ENCODE measurements around the gene TAF5L. TPM values are rescaled to one million over a fixed set of nuclear protein-coding genes. Genes with fewer than 3 reads are reported as not detected.

TAF5L gene
- total and polyA plus RNA-seq, 9 donors: 7.6 to 19.8 (median 12.5) TPM

GRCh38 chr1:229585338-229585737 lies 40.6 kb downstream of the TAF5L start:
- no peak for DNase-seq
- 58 to 70% (median 58%) methylated on average over 2 of the region's 2 CpGs for WGBS, 3 donors
- intact Hi-C loops (cut with DNase I): no loop called here
- H3K9me3 ChIP-seq: no peaks in the 10 kb centered on the region
- H3K4me1 ChIP-seq (ENCODE audit: insufficient read depth): peaks cover 2% of the 10 kb centered on the region
- H3K27me3 ChIP-seq: no peaks in the 10 kb centered on the region
- H3K4me3 ChIP-seq: no peak overlapping the region
- no peak for TF ChIP-seq CTCF (IDR thresholded peaks at IDR 0.05)
- no peak for TF ChIP-seq EP300 (IDR thresholded peaks at IDR 0.05)
- TF ChIP-seq POLR2A (IDR thresholded peaks at IDR 0.05): no peak
- no peaks in the 10 kb centered on the region for H3K36me3 ChIP-seq
- H3K27ac ChIP-seq: no peak overlapping the region

- Histone ChIP-seq H3K4me3 (no peak overlapping the region), H3K27me3 (no peaks in the 10 kb centered on the region), H3K9me3 (no peaks in the 10 kb centered on the region), H3K4me1 (ENCODE audit: insufficient read depth) (peaks cover 6% of the 10 kb centered on the region), H3K27ac (no peak overlapping the region), H3K36me3 (no peaks in the 10 kb centered on the region)
- 94 to 97% (median 96%) methylated on average over 4 of the region's 4 CpGs for WGBS, 3 donors
- no peak for TF ChIP-seq POLR2A (IDR thresholded peaks at IDR 0.05)
- TF ChIP-seq EP300 (IDR thresholded peaks at IDR 0.05): no peak
- intact Hi-C loops (cut with DNase I): no loop called here
- DNase-seq: no peak
Measured at GRCh38 chr1:229582715-229583114, 43.2 kb downstream of the TAF5L start.

DNA sequence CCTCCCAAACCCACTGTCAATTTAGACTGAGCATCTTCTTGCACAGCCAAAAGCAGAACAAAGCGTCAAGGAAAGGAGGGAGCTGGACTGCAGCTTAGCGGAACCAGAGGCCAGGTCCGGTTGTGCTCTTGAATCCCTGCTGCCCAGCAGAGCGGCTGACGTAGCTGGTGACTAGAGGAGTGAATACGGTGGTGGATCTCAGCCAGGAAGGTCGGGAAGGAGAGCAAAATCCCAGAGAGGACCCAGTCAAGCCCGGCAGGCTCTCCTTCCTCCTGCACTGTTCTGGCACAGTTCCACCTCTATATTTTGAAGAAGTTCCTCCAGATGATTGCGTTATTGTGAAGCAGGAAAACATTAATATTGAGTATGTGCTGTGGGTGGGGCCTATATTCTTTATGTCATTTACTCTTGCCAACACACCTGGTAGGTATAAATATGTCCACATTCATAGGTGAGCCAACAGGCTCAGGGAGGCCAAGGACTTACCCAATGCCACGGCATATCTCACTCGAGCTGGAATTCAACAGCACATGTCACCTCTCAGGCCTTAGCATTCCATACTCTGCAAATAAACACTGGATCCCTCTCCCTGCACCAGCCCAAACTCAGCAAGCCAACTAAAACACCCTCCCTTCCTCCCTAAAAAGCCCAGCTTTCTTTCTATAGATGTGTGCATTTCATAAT lies 43.8 kb downstream of the TAF5L start:
- no peaks in the 10 kb centered on the region for H3K36me3 ChIP-seq
- H3K4me3 ChIP-seq: no peak overlapping the region
- WGBS, 3 donors: 12 to 15% (median 13%) methylated on average over 11 of the region's 11 CpGs
- DNase-seq: peak; percentile 47 to 62 (median 52)
- H3K27ac ChIP-seq: peak overlapping the region in 1 of 2 donors; percentile 25
- no peaks in the 10 kb centered on the region for H3K9me3 ChIP-seq
- no peak for TF ChIP-seq EP300 (IDR thresholded peaks at IDR 0.05)
- TF ChIP-seq CTCF (IDR thresholded peaks at IDR 0.05): no peak
- TF ChIP-seq POLR2A (IDR thresholded peaks at IDR 0.05): no peak
- H3K27me3 ChIP-seq: no peaks in the 10 kb centered on the region
- intact Hi-C loops (cut with DNase I): no loop called here
- peaks cover 6% of the 10 kb centered on the region for H3K4me1 ChIP-seq (ENCODE audit: insufficient read depth)

DNA sequence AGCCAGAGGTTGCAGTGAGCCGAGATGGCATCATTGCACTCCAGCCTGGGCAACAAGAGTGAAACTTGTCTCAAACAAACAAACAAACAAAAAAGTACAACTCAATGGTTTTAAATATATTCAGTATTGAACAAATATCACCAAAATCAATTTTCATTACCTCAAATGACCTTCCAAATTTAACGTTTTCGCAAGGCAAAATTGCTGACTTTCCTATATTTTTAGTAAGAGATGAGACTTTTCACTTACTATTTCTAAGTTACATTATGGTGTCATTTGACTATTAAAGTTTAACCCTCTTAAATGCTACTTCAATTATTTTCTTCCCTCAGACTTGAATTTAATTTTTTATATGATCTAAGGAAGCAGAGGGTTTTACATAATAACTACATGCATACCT lies 44.4 kb downstream of the TAF5L start:
- intact Hi-C loops (cut with DNase I): no loop called here
- no peak overlapping the region for H3K27ac ChIP-seq
- H3K27me3 ChIP-seq: no peaks in the 10 kb centered on the region
- H3K4me3 ChIP-seq: no peak overlapping the region
- H3K9me3 ChIP-seq: no peaks in the 10 kb centered on the region
- no peak for TF ChIP-seq EP300 (IDR thresholded peaks at IDR 0.05)
- no peak for TF ChIP-seq POLR2A (IDR thresholded peaks at IDR 0.05)
- no peak for TF ChIP-seq CTCF (IDR thresholded peaks at IDR 0.05)
- no peaks in the 10 kb centered on the region for H3K36me3 ChIP-seq
- no peak for DNase-seq
- peaks cover 6% of the 10 kb centered on the region for H3K4me1 ChIP-seq (ENCODE audit: insufficient read depth)
- 84 to 86% (median 85%) methylated on average over 3 of the region's 3 CpGs for WGBS, 3 donors

GRCh38 chr1:229579059-229579673 lies 46.8 kb downstream of the TAF5L start:
- Histone ChIP-seq H3K27me3 (no peaks in the 10 kb centered on the region), H3K36me3 (no peaks in the 10 kb centered on the region), H3K27ac (no peak overlapping the region), H3K9me3 (no peaks in the 10 kb centered on the region), H3K4me3 (no peak overlapping the region), H3K4me1 (ENCODE audit: insufficient read depth) (peaks cover 6% of the 10 kb centered on the region)
- no peak for TF ChIP-seq EP300 (IDR thresholded peaks at IDR 0.05)
- TF ChIP-seq POLR2A (IDR thresholded peaks at IDR 0.05): no peak
- TF ChIP-seq CTCF (IDR thresholded peaks at IDR 0.05): no peak
- intact Hi-C loops (cut with DNase I): no loop called here
- WGBS, 3 donors: 16 to 18% (median 18%) methylated on average over 9 of the region's 9 CpGs
- peak in 2 of 5 donors; percentile 23 to 42 for DNase-seq
